ENCODE results near the gene SNED1. TPM values are rescaled to one million over a fixed set of nuclear protein-coding genes. Genes with fewer than 3 reads are reported as not detected.
"Not testable (repeated sequence)": the region's sequence is repeated elsewhere in the genome, so short reads cannot be mapped to it uniquely, and the experiment has no call there.

Gene SNED1
- total RNA-seq, 2 experiments from 2014 or later = 2.8 to 13.6 TPM

GRCh38 chr2:241103176-241103595 is 104.8 kb downstream of the SNED1 start:
- intact Hi-C loops (cut with micrococcal nuclease; ENCODE audit: unreplicated experiment) = loop anchor here (2.0 kb wide), 1 partner anchor 584 kb away; the partner anchor contains the start of gene DTYMK
- H3K36me3 ChIP-seq (ENCODE audit: insufficient read depth, low read length) = peaks cover 31% of the 10 kb centered on the region
- DNase-seq (ENCODE audit: low spot score) = no peak
- peaks cover 39% of the 10 kb centered on the region; the same call in 1 of the 2 replicates for H3K79me2 ChIP-seq (ENCODE audit: insufficient read depth, low read depth, low read length)
- peak overlapping the region; percentile 98 for H3K4me2 ChIP-seq (ENCODE audit: low read length)
- TF ChIP-seq EZH2phosphoT487 (IDR thresholded peaks at IDR 0.05; ENCODE audit: borderline replicate concordance, low read depth, low read length) (no peak), CTCF (conservative IDR thresholded peaks at IDR 0.05; ENCODE audit: low read length) (no peak)
- peaks cover 33% of the 10 kb centered on the region for H3K4me1 ChIP-seq (ENCODE audit: insufficient read depth, low read length, poor library complexity, severe bottlenecking)
- no peaks in the 10 kb centered on the region for H3K9me3 ChIP-seq (ENCODE audit: low read length)
- peaks cover 4% of the 10 kb centered on the region; the same call in 1 of the 2 replicates for H4K20me1 ChIP-seq (ENCODE audit: insufficient read depth, low read length)
- peak overlapping the region; percentile 63 for H3K27ac ChIP-seq (ENCODE audit: low read depth, low read length, poor library complexity, severe bottlenecking)
- peak overlapping the region; percentile 82 for H3K4me3 ChIP-seq (ENCODE audit: low read depth, low read length, poor library complexity, severe bottlenecking)
- ChIA-PET CTCF (ENCODE audit: unreplicated experiment) (no interaction called here), POLR2A (no interaction called here)
- H3K9me2 ChIP-seq (ENCODE audit: insufficient read depth, low read length) = no peaks in the 10 kb centered on the region
- BruUV-seq (replicated peaks) = no TSS peak
- H2AFZ ChIP-seq (ENCODE audit: low read length) = peak overlapping the region; percentile 93; the same call in 1 of the 2 replicates

- CTCF ChIA-PET (ENCODE audit: unreplicated experiment); H4K20me1 ChIP-seq (ENCODE audit: insufficient read depth, low read length); H2AFZ ChIP-seq (ENCODE audit: low read length); BruUV-seq (replicated peaks); H3K27ac ChIP-seq (ENCODE audit: low read depth, low read length, poor library complexity, severe bottlenecking); H3K9me2 ChIP-seq (ENCODE audit: insufficient read depth, low read length); intact Hi-C loops (cut with micrococcal nuclease; ENCODE audit: unreplicated experiment); DNase-seq (ENCODE audit: low spot score); H3K4me3 ChIP-seq (ENCODE audit: low read depth, low read length, poor library complexity, severe bottlenecking); H3K9me3 ChIP-seq (ENCODE audit: low read length); H3K4me2 ChIP-seq (ENCODE audit: low read length): not testable (repeated sequence)
- H3K36me3 ChIP-seq (ENCODE audit: insufficient read depth, low read length) = peaks cover 19% of the 10 kb centered on the region; the same call in 1 of the 2 replicates
- POLR2A ChIA-PET = interaction anchor here (0.6 to 0.7 kb wide), 2 partner anchors 9 to 42 kb away, joined by 3 read pairs; no protein-coding TSS in a partner anchor
- H3K79me2 ChIP-seq (ENCODE audit: insufficient read depth, low read depth, low read length) = peaks cover 34% of the 10 kb centered on the region; the same call in 1 of the 2 replicates
- H3K4me1 ChIP-seq (ENCODE audit: insufficient read depth, low read length, poor library complexity, severe bottlenecking) = peaks cover 26% of the 10 kb centered on the region
These were observed 106.2 kb downstream of the SNED1 start for GRCh38 chr2:241104611-241105010.

- H2AFZ ChIP-seq (ENCODE audit: low read length) = no peak overlapping the region
- no peaks in the 10 kb centered on the region for H3K9me2 ChIP-seq (ENCODE audit: insufficient read depth, low read length)
- H4K20me1 ChIP-seq (ENCODE audit: insufficient read depth, low read length) = peaks cover 4% of the 10 kb centered on the region; the same call in 1 of the 2 replicates
- peaks cover 16% of the 10 kb centered on the region; the same call in 1 of the 2 replicates for H3K36me3 ChIP-seq (ENCODE audit: insufficient read depth, low read length)
- no peak for DNase-seq (ENCODE audit: low spot score)
- intact Hi-C loops (cut with micrococcal nuclease; ENCODE audit: unreplicated experiment) = no loop called here
- H3K27ac ChIP-seq (ENCODE audit: low read depth, low read length, poor library complexity, severe bottlenecking) = no peak overlapping the region
- no peak for TF ChIP-seq CTCF (conservative IDR thresholded peaks at IDR 0.05; ENCODE audit: low read length)
- TF ChIP-seq EZH2phosphoT487 (IDR thresholded peaks at IDR 0.05; ENCODE audit: borderline replicate concordance, low read depth, low read length) = no peak
- H3K9me3 ChIP-seq (ENCODE audit: low read length) = no peaks in the 10 kb centered on the region
- H3K4me3 ChIP-seq (ENCODE audit: low read depth, low read length, poor library complexity, severe bottlenecking) = no peak overlapping the region
- BruUV-seq (replicated peaks) = no TSS peak
- ChIA-PET CTCF (ENCODE audit: unreplicated experiment) (no interaction called here), POLR2A (no interaction called here)
- H3K79me2 ChIP-seq (ENCODE audit: insufficient read depth, low read depth, low read length) = peaks cover 24% of the 10 kb centered on the region; the same call in 1 of the 2 replicates
- H3K4me2 ChIP-seq (ENCODE audit: low read length) = no peak overlapping the region
- peaks cover 23% of the 10 kb centered on the region for H3K4me1 ChIP-seq (ENCODE audit: insufficient read depth, low read length, poor library complexity, severe bottlenecking)
These were observed 107.2 kb downstream of the SNED1 start for GRCh38 chr2:241105641-241106040.

All from OCI-LY7 (cell line).